Sigmoid colon (tissue), 7 donors: ENCODE measurements around the gene TMEM47. TPM values are rescaled to one million over a fixed set of nuclear protein-coding genes. Genes with fewer than 3 reads are reported as not detected.

Source experiments
- DNase-seq: peaks from one replicate; pipeline ENCODE4 v3.0.0-alpha.2; 2019
- H3K27ac ChIP-seq, 4 donors: fragments of 200-600 bp; sonication (generic); one replicate each; pipeline ENCODE4 v1.5.1; 2016 to 2019; ENCODE audit warnings: mild to moderate bottlenecking in 1 of 4
- H3K27me3 ChIP-seq, 3 donors: fragments of 200-600 bp; sonication (generic); one replicate each; pipeline ENCODE4 v1.5.1; 2019; ENCODE audit warnings: mild to moderate bottlenecking in 1 of 3
- H3K36me3 ChIP-seq, 4 donors: fragments of 200-600 bp; sonication (generic); one replicate each; pipeline ENCODE4 v1.5.1; 2016 to 2019
- H3K4me1 ChIP-seq, 4 donors: fragments of 200-600 bp; sonication (generic); one replicate each; pipeline ENCODE4 v1.5.1; 2017 to 2019
- H3K4me3 ChIP-seq, 4 donors: fragments of 200-600 bp; sonication (generic); one replicate each; pipeline ENCODE4 v1.5.1; 2017 to 2019; ENCODE audit warnings: mild to moderate bottlenecking in 2 of 4, moderate library complexity in 1 of 4
- H3K9me3 ChIP-seq, 4 donors: fragments of 200-600 bp in 3 of 4; sonication (generic) in 3 of 4; one replicate each; pipeline versions ENCODE4 v1.5.1 to v1.6.1; 2013 to 2019
- CTCF ChIP-seq, 4 experiments: fragments of 450-650 bp in 3 of 4; fragments of 200-600 bp in 1 of 4; IDR thresholded peaks; one replicate each; pipeline ENCODE4 v1.5.1; 2016 to 2019; ENCODE audit warnings: antibody characterized with exemption in 4 of 4, mild to moderate bottlenecking in 3 of 4, moderate library complexity in 2 of 4
- EP300 ChIP-seq, 4 donors: sonication (generic); formaldehyde crosslinking; IDR thresholded peaks; one replicate each; pipeline ENCODE4 v1.6.1; 2017; ENCODE audit warnings: antibody characterized with exemption in 4 of 4
- POLR2A ChIP-seq, 2 donors: fragments of 450-650 bp; IDR thresholded peaks; one replicate each; pipeline ENCODE4 v1.6.1; 2016; ENCODE audit warnings: antibody characterized with exemption in 2 of 2, mild to moderate bottlenecking in 2 of 2, moderate library complexity in 2 of 2
- POLR2AphosphoS5 ChIP-seq, 4 donors: sonication (generic); formaldehyde crosslinking; IDR thresholded peaks; one replicate each; pipeline ENCODE4 v1.6.1; 2017; ENCODE audit warnings: antibody characterized with exemption in 4 of 4
- WGBS, 2 donors: extraction: QIAGEN DNeasy Blood & Tissue Kit; methylation state at CpG; one replicate each; pipeline ENCODE4 v1.1.7; 2013; 5-methylcytosine and 5-hydroxymethylcytosine counted together
- intact Hi-C: fragments of 100-400 bp; cut with DNase I; formaldehyde crosslinking; loops from one replicate; pipeline ENCODE4 v1.15.1; 2023
- polyA plus RNA-seq, 3 donors: library from polyadenylated mRNA; stranded (reverse); fragments of 200-250 nt; gene quantifications; one replicate each; pipeline ENCODE4 v1.2.3, GENCODE V29; 2013
- total RNA-seq, 4 donors: library from RNA; depleted of rRNA; stranded (reverse); fragments of >200 nt; gene quantifications; one replicate each; pipeline ENCODE4 v1.1.0, GENCODE V29; 2016
- donor health status: healthy with polysubstance abuse.
- donor health status: Bipolar disorder and iron deficiency.
- donor health status: healthy.

TMEM47 gene
- total and polyA plus RNA-seq, 7 donors, result 1.2 to 98.1 (median 71.5) TPM

DNA sequence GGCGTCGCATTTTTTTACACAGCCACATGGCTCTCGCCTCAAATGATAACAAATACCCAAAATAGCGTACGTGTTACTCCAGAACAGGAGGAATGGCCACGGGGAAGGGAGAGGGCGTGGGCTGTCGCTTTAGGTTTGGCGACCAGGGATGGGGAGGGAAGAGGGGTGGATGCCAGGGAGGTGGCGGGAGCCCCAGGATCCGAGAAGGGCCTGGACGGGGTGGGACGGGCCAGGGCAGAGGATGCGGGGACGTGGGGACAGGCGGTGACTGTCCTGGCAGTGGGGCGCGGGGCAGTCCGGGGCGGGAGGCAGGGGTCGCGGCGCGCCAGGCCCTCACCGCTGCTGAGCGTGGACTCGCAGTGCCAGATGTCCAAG is 631 bp downstream of the TMEM47 start:
- 4 to 6% methylated on average over 27 of the region's 27 CpGs for WGBS, 2 donors
- Histone ChIP-seq H3K36me3 (no peaks in the 10 kb centered on the region), H3K27ac (peak overlapping the region; percentile 85 to 89 (median 88)), H3K4me1 (peaks cover 0 to 19% (median 2%) of the 10 kb centered on the region in 4 donors), H3K27me3 (peaks cover 0 to 3% (median 0%) of the 10 kb centered on the region in 3 donors), H3K4me3 (peak overlapping the region; percentile 50 to 68 (median 66)), H3K9me3 (no peaks in the 10 kb centered on the region)
- intact Hi-C loops, result no loop called here
- peak; percentile 60 for DNase-seq
- TF ChIP-seq POLR2AphosphoS5 (IDR thresholded peaks at IDR 0.05) (no peak), POLR2A (IDR thresholded peaks at IDR 0.05) (no peak), EP300 (IDR thresholded peaks at IDR 0.05) (no peak), CTCF (IDR thresholded peaks at IDR 0.05) (no peak)

GRCh38 chrX:34655501-34656455 is 1.3 kb downstream of the TMEM47 start:
- Histone ChIP-seq H3K27ac (peak overlapping the region; percentile 85 to 89 (median 88)), H3K27me3 (peaks cover 0 to 3% (median 0%) of the 10 kb centered on the region in 3 donors), H3K9me3 (no peaks in the 10 kb centered on the region), H3K4me1 (peaks cover 0 to 25% (median 2%) of the 10 kb centered on the region in 4 donors), H3K4me3 (peak overlapping the region; percentile 50 to 68 (median 66)), H3K36me3 (no peaks in the 10 kb centered on the region)
- DNase-seq, result no peak
- 4 to 6% methylated on average over 25 of the region's 25 CpGs for WGBS, 2 donors
- TF ChIP-seq POLR2A (IDR thresholded peaks at IDR 0.05), result no peak
- TF ChIP-seq POLR2AphosphoS5 (IDR thresholded peaks at IDR 0.05), result no peak
- no peak for TF ChIP-seq EP300 (IDR thresholded peaks at IDR 0.05)
- intact Hi-C loops, result no loop called here

DNA sequence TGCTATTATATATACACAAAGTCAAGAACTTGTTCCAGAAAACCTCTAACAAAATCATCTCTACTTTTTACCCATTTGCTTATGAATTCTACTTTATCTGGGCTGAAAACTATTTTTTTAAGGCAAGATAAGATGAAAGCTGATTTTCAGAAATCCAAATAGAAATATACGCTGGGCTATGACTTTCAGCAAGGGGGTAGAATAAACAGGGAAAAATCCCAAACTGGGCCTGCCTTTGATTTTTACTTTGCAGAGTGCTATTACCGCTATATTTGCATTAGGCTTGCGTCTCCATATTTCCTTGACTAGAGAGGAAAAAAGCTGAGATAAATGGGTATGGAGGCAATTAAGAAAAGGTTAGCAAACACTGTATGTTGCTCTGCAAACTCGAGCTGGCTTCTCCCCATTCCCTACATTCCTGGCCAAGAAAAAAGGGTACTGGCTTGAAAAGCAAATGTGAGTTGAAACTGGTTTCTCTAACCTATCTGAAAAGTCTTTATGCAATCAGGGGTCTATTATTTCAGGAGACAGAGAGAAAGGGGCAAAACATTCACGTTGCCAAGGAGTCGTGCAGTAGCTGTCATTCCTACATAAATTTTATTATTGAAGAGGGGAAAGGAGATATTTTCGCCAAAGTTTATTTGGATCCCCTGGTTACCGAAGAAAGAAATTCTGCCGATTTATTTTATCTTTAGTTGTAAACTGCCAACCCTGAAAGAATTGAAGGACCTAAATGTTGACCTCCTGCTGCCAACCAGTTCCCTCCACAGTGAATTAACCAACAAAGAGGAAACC is 2.2 kb downstream of the TMEM47 start:
- no peaks in the 10 kb centered on the region for H3K36me3 ChIP-seq
- WGBS, 2 donors, result 23 to 32% methylated on average over 9 of the region's 9 CpGs
- peak overlapping the region; percentile 50 to 68 (median 66) for H3K4me3 ChIP-seq
- H3K27me3 ChIP-seq, result peaks cover 0 to 3% (median 0%) of the 10 kb centered on the region in 3 donors
- intact Hi-C loops, result no loop called here
- DNase-seq, result no peak
- H3K27ac ChIP-seq, result peak overlapping the region; percentile 85 to 89 (median 88)
- no peaks in the 10 kb centered on the region for H3K9me3 ChIP-seq
- peaks cover 0 to 32% (median 2%) of the 10 kb centered on the region in 4 donors for H3K4me1 ChIP-seq
- TF ChIP-seq CTCF (IDR thresholded peaks at IDR 0.05), result no peak
- TF ChIP-seq EP300 (IDR thresholded peaks at IDR 0.05), result no peak
- TF ChIP-seq POLR2A (IDR thresholded peaks at IDR 0.05), result no peak
- no peak for TF ChIP-seq POLR2AphosphoS5 (IDR thresholded peaks at IDR 0.05)

GRCh38 chrX:34653811-34654210 is 3.3 kb downstream of the TMEM47 start:
- Histone ChIP-seq H3K36me3 (no peaks in the 10 kb centered on the region), H3K27me3 (peaks cover 0 to 3% (median 0%) of the 10 kb centered on the region in 3 donors), H3K9me3 (no peaks in the 10 kb centered on the region), H3K4me3 (peak overlapping the region; percentile 50 to 68 (median 66)), H3K27ac (peak overlapping the region; percentile 85 to 89 (median 88)), H3K4me1 (peaks cover 0 to 32% (median 2%) of the 10 kb centered on the region in 4 donors)
- 56 to 80% methylated on average over 6 of the region's 6 CpGs for WGBS, 2 donors
- TF ChIP-seq EP300 (IDR thresholded peaks at IDR 0.05) (no peak), CTCF (IDR thresholded peaks at IDR 0.05) (no peak), POLR2A (IDR thresholded peaks at IDR 0.05) (no peak), POLR2AphosphoS5 (IDR thresholded peaks at IDR 0.05) (no peak)
- intact Hi-C loops, result no loop called here
- DNase-seq, result no peak
